GM12865 (cell line): ENCODE data around the gene QKI.

Source experiments
- DNase-seq: peaks from one replicate; pipeline ENCODE4 v3.0.0; 2010; ENCODE audit warnings: low read depth
- H3K4me3 ChIP-seq: 2 replicates; pipeline ENCODE4 v1.5.1; 2011; ENCODE audit warnings: mild to moderate bottlenecking, low read depth, low read length, control low read depth
- TF ChIP-seq, protein P1 (sequence below): IDR thresholded peaks from 2 replicates; pipeline ENCODE4 v1.5.1; 2011; ENCODE audit warnings: low read length, control low read depth, low read depth, inconsistent platforms; ENCODE audit not compliant: insufficient read depth; ENCODE audit errors: missing control alignments

QKI gene

GRCh38 chr6:163612200-163612599 lies 197.7 kb downstream of the QKI start:
- TF ChIP-seq, protein P1, sequence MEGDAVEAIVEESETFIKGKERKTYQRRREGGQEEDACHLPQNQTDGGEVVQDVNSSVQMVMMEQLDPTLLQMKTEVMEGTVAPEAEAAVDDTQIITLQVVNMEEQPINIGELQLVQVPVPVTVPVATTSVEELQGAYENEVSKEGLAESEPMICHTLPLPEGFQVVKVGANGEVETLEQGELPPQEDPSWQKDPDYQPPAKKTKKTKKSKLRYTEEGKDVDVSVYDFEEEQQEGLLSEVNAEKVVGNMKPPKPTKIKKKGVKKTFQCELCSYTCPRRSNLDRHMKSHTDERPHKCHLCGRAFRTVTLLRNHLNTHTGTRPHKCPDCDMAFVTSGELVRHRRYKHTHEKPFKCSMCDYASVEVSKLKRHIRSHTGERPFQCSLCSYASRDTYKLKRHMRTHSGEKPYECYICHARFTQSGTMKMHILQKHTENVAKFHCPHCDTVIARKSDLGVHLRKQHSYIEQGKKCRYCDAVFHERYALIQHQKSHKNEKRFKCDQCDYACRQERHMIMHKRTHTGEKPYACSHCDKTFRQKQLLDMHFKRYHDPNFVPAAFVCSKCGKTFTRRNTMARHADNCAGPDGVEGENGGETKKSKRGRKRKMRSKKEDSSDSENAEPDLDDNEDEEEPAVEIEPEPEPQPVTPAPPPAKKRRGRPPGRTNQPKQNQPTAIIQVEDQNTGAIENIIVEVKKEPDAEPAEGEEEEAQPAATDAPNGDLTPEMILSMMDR, result no peak
- H3K4me3 ChIP-seq, result no peak overlapping the region
- DNase-seq, result no peak

GRCh38 chr6:163613025-163613424 lies 198.5 kb downstream of the QKI start:
- H3K4me3 ChIP-seq, result no peak overlapping the region
- TF ChIP-seq, protein P1, result no peak
- DNase-seq, result no peak

DNA sequence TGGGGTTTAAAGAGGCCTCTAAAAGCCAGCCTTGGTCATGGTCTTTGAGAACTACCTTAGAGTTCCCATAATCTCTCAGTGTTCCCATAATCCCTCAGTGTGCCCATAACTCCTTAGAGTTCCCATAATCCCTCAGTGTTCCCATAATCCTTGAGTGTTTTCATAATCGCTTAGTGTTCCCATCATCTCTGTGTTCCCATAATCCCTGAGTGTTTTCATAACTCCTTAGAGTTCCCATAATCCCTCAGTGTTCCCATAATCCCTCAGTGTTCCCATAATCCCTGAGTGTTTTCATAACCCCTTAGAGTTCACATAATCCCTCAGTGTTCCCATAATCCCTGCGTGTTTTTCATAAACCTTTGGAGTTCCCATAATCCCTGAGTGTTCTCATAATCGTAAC lies 199.2 kb downstream of the QKI start:
- H3K4me3 ChIP-seq, result no peak overlapping the region
- DNase-seq, result no peak
- TF ChIP-seq, protein P1, result no peak

DNA sequence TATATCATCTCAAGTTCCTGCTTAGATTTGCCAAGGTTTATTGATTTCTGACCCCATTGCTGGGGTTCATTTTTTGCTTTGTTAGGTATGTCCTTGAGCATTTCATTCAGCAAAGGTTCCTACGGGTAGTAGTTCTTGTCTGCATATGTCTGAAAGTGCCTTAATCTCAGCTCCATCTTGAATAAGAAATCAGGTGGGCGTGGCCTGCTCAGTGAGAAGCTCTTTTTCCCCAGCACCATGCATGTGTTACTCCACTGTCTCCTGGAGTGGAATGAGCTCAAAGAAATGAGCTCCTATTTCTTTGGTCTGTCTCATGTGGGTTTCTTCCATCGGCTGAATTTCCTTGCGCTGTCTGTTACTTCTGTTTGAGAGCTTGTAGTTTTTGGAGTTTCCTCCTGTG lies 201.9 kb downstream of the QKI start:
- no peak for DNase-seq
- no peak overlapping the region for H3K4me3 ChIP-seq
- TF ChIP-seq, protein P1, result no peak

DNA sequence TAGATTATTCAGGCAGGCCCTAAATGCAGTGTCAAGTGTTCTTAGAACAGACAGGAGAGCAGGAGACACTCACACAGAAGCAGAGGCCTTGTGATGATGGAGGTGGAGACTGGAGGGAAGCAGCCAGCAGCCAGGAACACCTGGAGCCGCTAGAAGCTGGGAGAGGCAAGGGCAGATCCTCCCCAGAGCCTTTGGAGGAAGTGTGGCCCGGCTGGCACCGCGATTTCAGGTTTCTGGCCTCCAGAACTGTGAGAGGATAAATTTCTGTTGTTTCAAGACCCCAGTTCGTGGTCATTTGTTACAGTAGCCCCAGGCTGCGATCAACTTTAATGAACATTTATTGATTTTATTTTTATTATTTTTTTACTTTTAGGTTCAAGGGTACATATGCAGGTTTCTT lies 203.0 kb downstream of the QKI start:
- DNase-seq, result no peak
- H3K4me3 ChIP-seq, result no peak overlapping the region
- TF ChIP-seq, protein P1, result no peak

DNA sequence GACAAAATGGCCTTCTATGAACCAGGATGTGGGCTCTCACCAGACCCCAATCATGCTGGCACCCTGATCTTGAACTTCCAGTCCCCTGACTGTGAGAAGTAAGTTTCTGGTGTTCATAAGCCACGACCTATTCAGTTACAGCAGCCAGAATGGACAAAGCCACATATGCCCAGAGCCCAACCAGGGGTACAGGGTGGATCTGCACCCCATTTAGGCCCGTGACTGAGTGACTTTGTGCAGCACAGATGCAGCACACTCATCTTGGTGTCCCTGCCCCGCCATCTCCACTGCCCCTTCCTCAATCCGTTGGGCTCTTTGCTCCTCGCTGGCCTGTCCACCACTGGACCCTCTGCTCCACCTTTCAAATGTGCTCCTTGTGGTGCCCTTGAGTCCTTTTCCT lies 205.6 kb downstream of the QKI start:
- TF ChIP-seq, protein P1, result no peak
- H3K4me3 ChIP-seq, result no peak overlapping the region
- DNase-seq, result no peak

GRCh38 chr6:163620670-163621330 lies 206.3 kb downstream of the QKI start:
- no peak overlapping the region for H3K4me3 ChIP-seq
- TF ChIP-seq, protein P1, result no peak
- DNase-seq, result no peak
